Liver (tissue), 9 donors: Measurements from ENCODE around the gene TSGA10. TPM values are rescaled to one million over a fixed set of nuclear protein-coding genes. Genes with fewer than 3 reads are reported as not detected.

Experiments used
- DNase-seq: peaks from one replicate; pipeline ENCODE4 v3.0.0-alpha.2; 2017; ENCODE audit warnings: low spot score
- H3K27ac ChIP-seq, 2 donors: one replicate each; pipeline ENCODE4 v1.7.0; 2013; ENCODE audit warnings: inconsistent platforms in 2 of 2, low read length in 2 of 2, control low read depth in 1 of 2, low read depth in 1 of 2, mild to moderate bottlenecking in 1 of 2
- H3K27me3 ChIP-seq, 4 donors: one replicate each; pipeline versions ENCODE4 v1.6.1 to v1.7.0; 2013; ENCODE audit warnings: low read length in 3 of 4, inconsistent platforms in 1 of 4, mild to moderate bottlenecking in 1 of 4, moderate library complexity in 1 of 4; ENCODE audit not compliant: control insufficient read depth in 4 of 4, insufficient read depth in 4 of 4
- H3K36me3 ChIP-seq, 4 donors: one replicate each; pipeline versions ENCODE4 v1.6.1 to v1.7.0; 2013; ENCODE audit warnings: low read length in 3 of 4, mild to moderate bottlenecking in 3 of 4, low read depth in 1 of 4, moderate library complexity in 1 of 4; ENCODE audit not compliant: control insufficient read depth in 4 of 4, insufficient read depth in 3 of 4
- H3K4me1 ChIP-seq, 4 donors: one replicate each; pipeline versions ENCODE4 v1.6.1 to v1.7.0; 2013; ENCODE audit warnings: low read length in 3 of 4, mild to moderate bottlenecking in 3 of 4, moderate library complexity in 1 of 4; ENCODE audit not compliant: control insufficient read depth in 4 of 4, insufficient read depth in 4 of 4
- H3K4me3 ChIP-seq, 3 donors: one replicate each; pipeline versions ENCODE4 v1.6.1 to v1.7.0; 2013; ENCODE audit warnings: low read length in 3 of 3, control low read depth in 1 of 3, low read depth in 1 of 3, mild to moderate bottlenecking in 1 of 3
- H3K9ac ChIP-seq, 2 donors: one replicate each; pipeline ENCODE4 v1.7.0; 2013; ENCODE audit warnings: low read length in 2 of 2, mild to moderate bottlenecking in 2 of 2, moderate library complexity in 2 of 2, control low read depth in 1 of 2, low read depth in 1 of 2
- H3K9me3 ChIP-seq, 4 donors: one replicate each; pipeline versions ENCODE4 v1.6.1 to v1.7.0; 2013; ENCODE audit warnings: low read length in 3 of 4; ENCODE audit not compliant: control insufficient read depth in 4 of 4
- EGR1 ChIP-seq, 2 donors: IDR thresholded peaks; 2 replicates each; pipeline ENCODE4 v1.6.1; 2016 to 2018; ENCODE audit warnings: antibody characterized with exemption in 2 of 2, low read depth in 2 of 2
- FOXA1 ChIP-seq: IDR thresholded peaks from 2 replicates; pipeline ENCODE4 v1.6.1; 2016; ENCODE audit warnings: antibody characterized with exemption
- FOXA2 ChIP-seq: IDR thresholded peaks from 2 replicates; pipeline ENCODE4 v1.6.1; 2016; ENCODE audit warnings: antibody characterized with exemption
- GABPA ChIP-seq, 2 donors: IDR thresholded peaks in 1 of 2; conservative IDR thresholded peaks in 1 of 2; 2 replicates each; pipeline ENCODE4 v1.6.1; 2016; ENCODE audit warnings: antibody characterized with exemption in 2 of 2, mild to moderate bottlenecking in 1 of 2, moderate library complexity in 1 of 2
- HNF4A ChIP-seq, 2 donors: conservative IDR thresholded peaks; 2 replicates each; pipeline ENCODE4 v1.6.1; 2016; ENCODE audit warnings: antibody characterized with exemption in 2 of 2, mild to moderate bottlenecking in 2 of 2
- HNF4G ChIP-seq: IDR thresholded peaks from 2 replicates; pipeline ENCODE4 v1.6.1; 2016; ENCODE audit warnings: antibody characterized with exemption
- JUND ChIP-seq, 2 donors: IDR thresholded peaks; 2 replicates each; pipeline ENCODE4 v1.6.1; 2016; ENCODE audit warnings: antibody characterized with exemption in 2 of 2
- NR2F2 ChIP-seq: IDR thresholded peaks from 2 replicates; pipeline ENCODE4 v1.6.1; 2016; ENCODE audit warnings: antibody characterized with exemption
- RAD21 ChIP-seq, 2 donors: IDR thresholded peaks; 2 replicates each; pipeline ENCODE4 v1.6.1; 2016; ENCODE audit warnings: antibody characterized with exemption in 2 of 2, mild to moderate bottlenecking in 2 of 2
- RXRA ChIP-seq, 2 donors: IDR thresholded peaks; 2 replicates each; pipeline ENCODE4 v1.6.1; 2017 to 2018; ENCODE audit warnings: antibody characterized with exemption in 2 of 2, mild to moderate bottlenecking in 1 of 2
- SP1 ChIP-seq: IDR thresholded peaks from 2 replicates; pipeline ENCODE4 v1.6.1; 2018; ENCODE audit warnings: antibody characterized with exemption, mild to moderate bottlenecking
- TAF1 ChIP-seq: conservative IDR thresholded peaks from 2 replicates; pipeline ENCODE4 v1.6.1; 2016; ENCODE audit warnings: antibody characterized with exemption, mild to moderate bottlenecking
- YY1 ChIP-seq: IDR thresholded peaks from 2 replicates; pipeline ENCODE4 v1.6.1; 2016; ENCODE audit warnings: antibody characterized with exemption, mild to moderate bottlenecking
- WGBS: extraction: QIAGEN DNeasy Blood & Tissue Kit; methylation state at CpG from one replicate; pipeline ENCODE4 v1.1.7; 2013; 5-methylcytosine and 5-hydroxymethylcytosine counted together
- polyA plus RNA-seq, 2 donors: library from polyadenylated mRNA; stranded (reverse) in 1 of 2; unstranded in 1 of 2; fragments of 200-250 nt in 1 of 2; fragments of >200 nt in 1 of 2; fragmentation: Nextera tagmentation in 1 of 2; extraction: Ambion mirVana in 1 of 2; gene quantifications; one replicate each; pipeline versions ENCODE4 v1.2.1 to v1.2.3, GENCODE V29; 2013 to 2015
- total RNA-seq, 2 donors: library from RNA; depleted of rRNA; stranded (reverse); fragments of >200 nt; gene quantifications; one replicate each; pipeline ENCODE4 v1.2.3, GENCODE V29; 2014
- TF ChIP-seq, protein P1 (sequence below): IDR thresholded peaks from 2 replicates; pipeline ENCODE4 v1.6.1; 2016; ENCODE audit warnings: antibody characterized with exemption
- TF ChIP-seq, protein P2 (sequence below): IDR thresholded peaks from 2 replicates; pipeline ENCODE4 v1.6.1; 2016; ENCODE audit warnings: antibody characterized with exemption
- TF ChIP-seq, protein P3 (sequence below): IDR thresholded peaks from 2 replicates; pipeline ENCODE4 v1.6.1; 2016; ENCODE audit warnings: antibody characterized with exemption, mild to moderate bottlenecking
- TF ChIP-seq, protein P4 (sequence below): fragments of 150-350 bp; IDR thresholded peaks from 2 replicates; pipeline ENCODE4 v1.5.1; 2017; ENCODE audit warnings: improper control_type of control experiment, low read depth, low read length; ENCODE audit not compliant: missing input control
- TF ChIP-seq, protein P5 (sequence below): IDR thresholded peaks from 2 replicates; pipeline ENCODE4 v1.6.1; 2016; ENCODE audit warnings: antibody characterized with exemption
- donor health status: healthy.
- donor health status: healthy.
- donor health status: healthy.
- donor health status: healthy.
- donor health status: healthy.

Gene TSGA10
- total and polyA plus RNA-seq, 4 donors, result 0.93 to 4.4 (median 3.8) TPM

DNA sequence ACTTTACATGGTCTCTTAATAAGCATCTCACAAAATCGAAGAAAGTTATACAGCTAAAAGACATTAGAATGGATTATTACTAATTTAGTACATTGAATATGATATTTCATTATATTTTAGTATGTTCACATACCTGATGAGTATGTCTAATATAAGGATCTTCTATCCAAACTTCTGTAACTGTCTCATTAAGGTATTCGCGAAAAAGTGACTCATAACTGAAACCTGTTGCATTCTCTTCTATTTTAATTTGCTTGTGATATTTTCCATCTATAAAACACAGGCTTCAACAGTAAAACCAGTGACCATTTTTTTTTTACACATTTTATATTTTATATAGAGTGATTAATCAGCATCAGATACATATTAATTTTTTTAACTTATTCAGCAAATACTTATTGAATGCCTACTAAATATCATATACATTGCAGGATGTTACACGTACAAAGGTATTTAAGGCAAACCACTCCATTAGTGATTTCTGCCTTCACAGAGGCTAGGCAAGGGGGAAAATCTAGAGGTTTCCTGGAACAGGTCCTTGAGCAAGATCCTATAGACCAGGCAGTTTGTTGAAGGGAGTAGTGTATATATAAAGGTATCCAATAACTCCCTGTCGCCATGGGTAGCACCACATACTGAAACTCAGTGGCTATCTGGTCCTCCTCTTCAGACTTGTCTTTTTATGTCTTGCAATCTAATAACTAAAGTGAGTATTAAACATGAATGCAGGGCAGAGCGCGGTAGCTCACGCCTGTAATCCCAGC lies 16.8 kb upstream of the TSGA10 start:
- Histone ChIP-seq H3K9me3 (no peaks in the 10 kb centered on the region), H3K27me3 (no peaks in the 10 kb centered on the region), H3K4me3 (no peak overlapping the region), H3K27ac (no peak overlapping the region), H3K9ac (no peak overlapping the region), H3K4me1 (no peaks in the 10 kb centered on the region), H3K36me3 (peaks cover 5 to 27% (median 20%) of the 10 kb centered on the region in 4 donors)
- TF ChIP-seq RXRA (IDR thresholded peaks at IDR 0.05) (no peak), YY1 (no peak), HNF4A (conservative IDR thresholded peaks at IDR 0.05) (no peak), GABPA (IDR thresholded peaks at IDR 0.05 in 1 of 2, conservative IDR thresholded peaks at IDR 0.05 in 1 of 2) (no peak), TAF1 (no peak), RAD21 (IDR thresholded peaks at IDR 0.05) (no peak), EGR1 (IDR thresholded peaks at IDR 0.05; ENCODE audit: low read depth in 2 of 2) (no peak), FOXA2 (no peak), SP1 (no peak), HNF4G (no peak), FOXA1 (no peak), NR2F2 (no peak), JUND (IDR thresholded peaks at IDR 0.05) (no peak)
- TF ChIP-seq, protein P1, sequence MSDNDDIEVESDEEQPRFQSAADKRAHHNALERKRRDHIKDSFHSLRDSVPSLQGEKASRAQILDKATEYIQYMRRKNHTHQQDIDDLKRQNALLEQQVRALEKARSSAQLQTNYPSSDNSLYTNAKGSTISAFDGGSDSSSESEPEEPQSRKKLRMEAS, result no peak
- TF ChIP-seq, protein P2, sequence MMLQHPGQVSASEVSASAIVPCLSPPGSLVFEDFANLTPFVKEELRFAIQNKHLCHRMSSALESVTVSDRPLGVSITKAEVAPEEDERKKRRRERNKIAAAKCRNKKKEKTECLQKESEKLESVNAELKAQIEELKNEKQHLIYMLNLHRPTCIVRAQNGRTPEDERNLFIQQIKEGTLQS, result no peak
- TF ChIP-seq, protein P3, sequence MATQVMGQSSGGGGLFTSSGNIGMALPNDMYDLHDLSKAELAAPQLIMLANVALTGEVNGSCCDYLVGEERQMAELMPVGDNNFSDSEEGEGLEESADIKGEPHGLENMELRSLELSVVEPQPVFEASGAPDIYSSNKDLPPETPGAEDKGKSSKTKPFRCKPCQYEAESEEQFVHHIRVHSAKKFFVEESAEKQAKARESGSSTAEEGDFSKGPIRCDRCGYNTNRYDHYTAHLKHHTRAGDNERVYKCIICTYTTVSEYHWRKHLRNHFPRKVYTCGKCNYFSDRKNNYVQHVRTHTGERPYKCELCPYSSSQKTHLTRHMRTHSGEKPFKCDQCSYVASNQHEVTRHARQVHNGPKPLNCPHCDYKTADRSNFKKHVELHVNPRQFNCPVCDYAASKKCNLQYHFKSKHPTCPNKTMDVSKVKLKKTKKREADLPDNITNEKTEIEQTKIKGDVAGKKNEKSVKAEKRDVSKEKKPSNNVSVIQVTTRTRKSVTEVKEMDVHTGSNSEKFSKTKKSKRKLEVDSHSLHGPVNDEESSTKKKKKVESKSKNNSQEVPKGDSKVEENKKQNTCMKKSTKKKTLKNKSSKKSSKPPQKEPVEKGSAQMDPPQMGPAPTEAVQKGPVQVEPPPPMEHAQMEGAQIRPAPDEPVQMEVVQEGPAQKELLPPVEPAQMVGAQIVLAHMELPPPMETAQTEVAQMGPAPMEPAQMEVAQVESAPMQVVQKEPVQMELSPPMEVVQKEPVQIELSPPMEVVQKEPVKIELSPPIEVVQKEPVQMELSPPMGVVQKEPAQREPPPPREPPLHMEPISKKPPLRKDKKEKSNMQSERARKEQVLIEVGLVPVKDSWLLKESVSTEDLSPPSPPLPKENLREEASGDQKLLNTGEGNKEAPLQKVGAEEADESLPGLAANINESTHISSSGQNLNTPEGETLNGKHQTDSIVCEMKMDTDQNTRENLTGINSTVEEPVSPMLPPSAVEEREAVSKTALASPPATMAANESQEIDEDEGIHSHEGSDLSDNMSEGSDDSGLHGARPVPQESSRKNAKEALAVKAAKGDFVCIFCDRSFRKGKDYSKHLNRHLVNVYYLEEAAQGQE, result no peak
- TF ChIP-seq, protein P4, sequence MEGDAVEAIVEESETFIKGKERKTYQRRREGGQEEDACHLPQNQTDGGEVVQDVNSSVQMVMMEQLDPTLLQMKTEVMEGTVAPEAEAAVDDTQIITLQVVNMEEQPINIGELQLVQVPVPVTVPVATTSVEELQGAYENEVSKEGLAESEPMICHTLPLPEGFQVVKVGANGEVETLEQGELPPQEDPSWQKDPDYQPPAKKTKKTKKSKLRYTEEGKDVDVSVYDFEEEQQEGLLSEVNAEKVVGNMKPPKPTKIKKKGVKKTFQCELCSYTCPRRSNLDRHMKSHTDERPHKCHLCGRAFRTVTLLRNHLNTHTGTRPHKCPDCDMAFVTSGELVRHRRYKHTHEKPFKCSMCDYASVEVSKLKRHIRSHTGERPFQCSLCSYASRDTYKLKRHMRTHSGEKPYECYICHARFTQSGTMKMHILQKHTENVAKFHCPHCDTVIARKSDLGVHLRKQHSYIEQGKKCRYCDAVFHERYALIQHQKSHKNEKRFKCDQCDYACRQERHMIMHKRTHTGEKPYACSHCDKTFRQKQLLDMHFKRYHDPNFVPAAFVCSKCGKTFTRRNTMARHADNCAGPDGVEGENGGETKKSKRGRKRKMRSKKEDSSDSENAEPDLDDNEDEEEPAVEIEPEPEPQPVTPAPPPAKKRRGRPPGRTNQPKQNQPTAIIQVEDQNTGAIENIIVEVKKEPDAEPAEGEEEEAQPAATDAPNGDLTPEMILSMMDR, result no peak
- TF ChIP-seq, protein P5, sequence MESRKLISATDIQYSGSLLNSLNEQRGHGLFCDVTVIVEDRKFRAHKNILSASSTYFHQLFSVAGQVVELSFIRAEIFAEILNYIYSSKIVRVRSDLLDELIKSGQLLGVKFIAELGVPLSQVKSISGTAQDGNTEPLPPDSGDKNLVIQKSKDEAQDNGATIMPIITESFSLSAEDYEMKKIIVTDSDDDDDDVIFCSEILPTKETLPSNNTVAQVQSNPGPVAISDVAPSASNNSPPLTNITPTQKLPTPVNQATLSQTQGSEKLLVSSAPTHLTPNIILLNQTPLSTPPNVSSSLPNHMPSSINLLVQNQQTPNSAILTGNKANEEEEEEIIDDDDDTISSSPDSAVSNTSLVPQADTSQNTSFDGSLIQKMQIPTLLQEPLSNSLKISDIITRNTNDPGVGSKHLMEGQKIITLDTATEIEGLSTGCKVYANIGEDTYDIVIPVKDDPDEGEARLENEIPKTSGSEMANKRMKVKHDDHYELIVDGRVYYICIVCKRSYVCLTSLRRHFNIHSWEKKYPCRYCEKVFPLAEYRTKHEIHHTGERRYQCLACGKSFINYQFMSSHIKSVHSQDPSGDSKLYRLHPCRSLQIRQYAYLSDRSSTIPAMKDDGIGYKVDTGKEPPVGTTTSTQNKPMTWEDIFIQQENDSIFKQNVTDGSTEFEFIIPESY, result no peak
- DNase-seq, result no peak
- WGBS, result 98% methylated on average over 8 of the region's 8 CpGs
